ENCODE measurements around the gene TRMT11.

DNA sequence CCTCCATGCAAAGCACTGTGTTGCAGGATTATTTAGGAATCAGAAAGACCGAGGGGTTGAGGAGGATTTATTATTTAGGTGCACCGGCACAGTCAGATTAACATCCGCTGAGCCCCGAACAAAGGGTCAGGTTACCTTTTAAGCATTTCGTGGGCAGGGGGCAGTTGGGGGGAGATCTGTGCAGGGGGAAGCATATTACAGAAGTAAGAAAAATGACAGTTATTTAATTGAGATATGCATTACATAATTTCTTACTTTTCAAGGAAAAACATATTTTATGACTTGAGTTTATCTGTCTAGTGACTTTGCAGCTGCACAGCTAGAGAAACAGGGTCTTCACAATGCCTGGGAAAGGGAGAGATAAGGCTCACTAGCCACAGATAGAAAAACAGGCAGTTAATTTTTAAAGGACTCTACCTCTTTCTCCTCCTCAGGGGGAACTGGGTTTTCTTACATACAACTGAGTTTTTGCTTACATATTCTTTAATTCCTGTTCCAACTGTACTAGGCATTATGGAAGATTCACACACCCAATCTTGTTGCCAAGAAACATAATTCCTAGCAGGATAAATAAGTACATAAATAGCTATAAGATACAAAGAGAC is 31.5 kb upstream of the TRMT11 start:
- TF ChIP-seq, protein P1, sequence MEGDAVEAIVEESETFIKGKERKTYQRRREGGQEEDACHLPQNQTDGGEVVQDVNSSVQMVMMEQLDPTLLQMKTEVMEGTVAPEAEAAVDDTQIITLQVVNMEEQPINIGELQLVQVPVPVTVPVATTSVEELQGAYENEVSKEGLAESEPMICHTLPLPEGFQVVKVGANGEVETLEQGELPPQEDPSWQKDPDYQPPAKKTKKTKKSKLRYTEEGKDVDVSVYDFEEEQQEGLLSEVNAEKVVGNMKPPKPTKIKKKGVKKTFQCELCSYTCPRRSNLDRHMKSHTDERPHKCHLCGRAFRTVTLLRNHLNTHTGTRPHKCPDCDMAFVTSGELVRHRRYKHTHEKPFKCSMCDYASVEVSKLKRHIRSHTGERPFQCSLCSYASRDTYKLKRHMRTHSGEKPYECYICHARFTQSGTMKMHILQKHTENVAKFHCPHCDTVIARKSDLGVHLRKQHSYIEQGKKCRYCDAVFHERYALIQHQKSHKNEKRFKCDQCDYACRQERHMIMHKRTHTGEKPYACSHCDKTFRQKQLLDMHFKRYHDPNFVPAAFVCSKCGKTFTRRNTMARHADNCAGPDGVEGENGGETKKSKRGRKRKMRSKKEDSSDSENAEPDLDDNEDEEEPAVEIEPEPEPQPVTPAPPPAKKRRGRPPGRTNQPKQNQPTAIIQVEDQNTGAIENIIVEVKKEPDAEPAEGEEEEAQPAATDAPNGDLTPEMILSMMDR (IDR thresholded peaks at IDR 0.05; ENCODE audit: low read length): no peak
- TF ChIP-seq EZH2 (IDR thresholded peaks at IDR 0.05; ENCODE audit: borderline replicate concordance, low read length): no peak
